RPMI8226 (cell line): ENCODE data around the gene SLC27A6.
"Not testable (repeated sequence)": the region's sequence is repeated elsewhere in the genome, so short reads cannot be mapped to it uniquely, and the experiment has no call there.

Experiments used
- DNase-seq: peaks from one replicate; pipeline ENCODE4 v3.0.0-alpha.2; 2015

SLC27A6 gene

DNA sequence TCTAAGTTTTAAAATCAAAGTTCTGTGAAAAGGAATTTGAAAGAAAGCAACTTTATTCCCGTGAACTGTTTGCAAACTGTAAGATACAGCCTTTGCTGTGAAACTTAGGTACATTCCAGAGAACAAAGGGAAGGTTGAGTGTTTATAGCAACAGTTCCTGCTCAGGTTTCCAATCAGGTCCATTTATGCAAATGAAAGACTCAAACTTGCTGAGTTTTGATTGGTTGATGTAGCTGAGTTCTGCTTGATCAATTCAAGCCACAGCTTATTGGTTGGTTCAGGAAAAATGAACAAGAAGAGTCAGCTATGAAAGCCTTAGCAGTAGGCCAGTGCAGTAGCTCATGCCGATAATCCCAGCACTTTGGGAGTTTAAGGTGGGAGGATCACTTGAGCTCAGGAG is 37.9 kb downstream of the SLC27A6 start:
- DNase-seq = no peak

DNA sequence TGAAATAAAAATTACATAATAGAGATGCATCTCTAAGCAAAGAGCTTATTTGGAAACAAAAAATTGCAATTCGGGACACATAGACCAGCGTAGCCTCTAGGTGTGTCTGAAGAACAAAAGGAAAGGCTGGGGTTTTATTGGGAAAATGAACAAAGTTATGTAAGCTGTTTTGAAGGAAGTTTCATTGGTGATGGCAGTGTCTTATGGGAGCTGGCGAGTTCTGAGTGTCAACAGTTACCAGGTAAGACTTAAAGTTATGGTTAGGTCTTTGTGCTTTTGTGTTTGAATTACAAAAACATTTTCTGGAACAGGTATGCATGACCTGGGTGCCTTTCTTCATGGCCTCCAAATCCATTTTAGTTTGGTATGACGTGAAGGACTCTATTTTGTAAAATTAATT is 48.9 kb downstream of the SLC27A6 start:
- no peak for DNase-seq

GRCh38 chr5:129018837-129019236 is 53.5 kb downstream of the SLC27A6 start:
- no peak for DNase-seq

DNA sequence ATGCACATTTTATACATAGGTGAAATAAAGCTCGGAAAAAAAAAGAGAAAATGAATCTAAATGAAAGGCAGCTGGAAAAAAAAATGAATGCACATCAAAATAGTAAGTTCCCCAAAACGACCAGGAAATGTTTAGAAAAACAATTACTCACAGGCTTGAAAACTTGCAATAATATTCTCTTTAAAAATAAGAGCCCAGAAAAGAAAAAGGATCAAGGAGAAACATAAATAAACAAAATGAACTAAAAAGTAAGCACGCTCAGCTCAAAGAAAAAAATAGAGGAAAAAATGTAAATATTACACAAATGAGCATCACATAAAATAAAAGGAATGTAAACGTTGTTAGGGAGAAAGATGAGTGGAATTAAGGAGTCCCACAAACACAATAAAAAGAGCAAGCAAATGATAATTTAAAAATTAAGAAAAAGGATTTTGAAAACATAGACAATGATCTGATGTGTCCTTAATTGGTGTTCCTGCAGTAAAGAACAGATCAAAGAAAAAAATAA is 54.2 kb downstream of the SLC27A6 start:
- no peak for DNase-seq

- DNase-seq = no peak
These were observed 55.4 kb downstream of the SLC27A6 start for GRCh38 chr5:129020683-129021082.

GRCh38 chr5:129021744-129022143 is 56.5 kb downstream of the SLC27A6 start:
- no peak for DNase-seq

- DNase-seq = no peak
These were observed 57.3 kb downstream of the SLC27A6 start for GRCh38 chr5:129022599-129022998.

- no peak for DNase-seq
These were observed 62.0 kb downstream of the SLC27A6 start for GRCh38 chr5:129027260-129027659.

- no peak for DNase-seq
These were observed 66.8 kb downstream of the SLC27A6 start for GRCh38 chr5:129031886-129032683.

DNA sequence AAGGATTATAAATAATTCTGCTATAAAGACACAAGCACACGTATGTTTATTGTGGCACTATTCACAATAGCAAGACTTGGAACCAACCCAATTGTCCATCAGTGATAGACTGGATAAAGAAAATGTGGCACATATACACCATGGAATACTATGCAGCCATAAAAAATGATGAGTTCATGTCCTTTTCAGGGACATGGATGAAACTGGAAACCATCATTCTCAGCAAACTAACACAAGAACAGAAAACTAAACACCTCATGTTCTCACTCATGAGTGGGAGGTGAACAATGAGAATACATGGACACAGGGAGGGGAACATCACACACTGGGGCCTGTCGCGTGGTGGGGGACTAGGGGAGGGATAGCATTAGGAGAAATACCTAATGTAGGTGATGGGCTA is 71.0 kb downstream of the SLC27A6 start:
- DNase-seq = not testable (repeated sequence)

- no peak for DNase-seq
These were observed 76.1 kb downstream of the SLC27A6 start for GRCh38 chr5:129041196-129041881.

- no peak for DNase-seq
These were observed 77.0 kb downstream of the SLC27A6 start for GRCh38 chr5:129042306-129042705.

GRCh38 chr5:129043894-129044293 is 78.6 kb downstream of the SLC27A6 start:
- no peak for DNase-seq

DNA sequence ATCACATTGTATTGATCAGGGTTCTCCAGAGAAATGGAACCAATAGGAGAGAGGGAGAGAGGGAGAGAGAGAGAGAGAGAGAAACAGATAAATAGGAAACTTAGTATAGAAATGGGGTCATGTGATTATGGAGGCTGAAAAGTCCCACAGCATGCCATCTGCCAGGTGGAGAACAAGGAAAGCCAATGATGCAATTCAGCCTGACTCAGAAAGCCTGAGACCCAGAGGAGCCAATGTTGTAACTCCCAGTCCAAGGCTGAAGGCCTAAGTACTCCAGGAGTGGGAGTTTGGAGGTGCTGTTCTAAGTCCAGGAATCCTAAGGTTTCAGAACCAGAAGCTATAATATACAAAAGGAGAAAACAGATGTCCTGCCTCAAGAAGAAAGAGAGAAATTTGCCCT is 80.9 kb downstream of the SLC27A6 start:
- no peak for DNase-seq

DNA sequence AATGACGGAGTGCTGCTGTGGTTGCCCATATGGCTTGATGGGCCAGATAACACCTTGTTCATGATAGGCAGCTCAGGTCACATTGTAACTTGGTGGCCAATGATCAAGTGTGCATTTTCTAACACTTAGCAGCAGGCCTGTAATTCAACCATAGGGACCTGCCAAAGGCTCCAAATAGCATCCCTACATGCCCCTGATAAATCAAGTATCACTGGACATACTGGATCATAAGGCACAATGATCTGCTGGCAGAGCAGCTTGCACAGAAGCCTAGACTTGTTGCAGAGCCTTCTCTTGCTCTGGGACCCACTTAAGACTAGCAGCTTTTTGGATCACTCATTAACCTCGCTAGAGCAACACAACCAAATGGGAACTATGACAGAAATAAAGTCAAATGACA is 83.2 kb downstream of the SLC27A6 start:
- DNase-seq = no peak

- no peak for DNase-seq
These were observed 84.0 kb downstream of the SLC27A6 start for GRCh38 chr5:129049126-129049799.

- no peak for DNase-seq
These were observed 86.0 kb downstream of the SLC27A6 start for GRCh38 chr5:129051283-129051682.

- no peak for DNase-seq
These were observed 88.2 kb downstream of the SLC27A6 start for GRCh38 chr5:129053438-129053837.

DNA sequence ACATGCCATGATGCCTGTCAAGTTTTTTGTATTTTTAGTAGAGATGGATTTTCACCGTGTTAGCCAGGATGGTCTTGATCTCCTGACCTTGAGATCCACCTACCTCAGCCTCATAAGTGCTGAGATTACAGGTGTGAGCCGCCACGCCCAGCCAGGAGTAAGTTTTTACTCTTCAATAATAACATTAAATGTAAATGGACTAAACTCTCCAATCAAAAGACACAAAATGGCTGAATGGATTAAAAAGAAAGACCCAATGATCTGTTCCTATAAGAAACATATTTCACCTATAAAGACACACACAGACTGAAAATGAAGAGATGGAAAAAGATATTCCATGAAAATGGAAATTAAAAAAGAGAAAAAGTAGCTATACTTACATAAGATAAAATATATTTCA is 92.0 kb downstream of the SLC27A6 start:
- DNase-seq = no peak

GRCh38 chr5:129061849-129062248 is 96.6 kb downstream of the SLC27A6 start:
- DNase-seq = no peak

DNA sequence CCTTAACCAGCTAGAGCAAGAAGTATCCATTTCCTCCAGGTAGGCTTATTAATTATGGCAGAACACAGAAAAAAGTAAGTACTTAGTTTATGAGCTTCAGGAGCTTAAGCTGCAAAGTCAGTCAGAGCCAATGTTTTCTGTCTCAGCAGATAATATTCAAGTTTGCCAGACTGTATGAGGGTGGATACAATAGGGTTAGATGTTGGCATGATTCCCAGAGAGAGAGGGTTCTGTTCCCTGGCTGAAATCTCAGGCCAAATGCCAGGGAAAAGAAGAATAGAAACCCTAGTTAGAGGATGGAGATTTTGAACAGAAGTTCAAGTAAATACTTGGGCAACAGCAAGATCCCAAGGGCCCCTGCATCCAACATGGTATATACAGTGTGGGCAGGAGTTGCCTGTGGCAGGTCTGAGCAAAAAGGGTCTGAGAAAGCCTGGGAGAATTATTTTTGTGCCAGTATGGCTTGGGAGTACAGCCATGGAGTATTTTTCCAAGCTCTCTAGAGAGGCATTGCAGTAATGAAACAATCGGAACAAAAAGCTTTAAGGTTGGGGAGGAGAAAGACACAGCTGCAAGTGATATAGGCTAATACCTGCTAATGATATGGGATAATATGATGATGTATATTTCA is 98.3 kb downstream of the SLC27A6 start:
- no peak for DNase-seq

- DNase-seq = no peak
These were observed 100.4 kb downstream of the SLC27A6 start for GRCh38 chr5:129065721-129066120.

GRCh38 chr5:129067745-129068144 is 102.5 kb downstream of the SLC27A6 start:
- no peak for DNase-seq
